Neural cell (in vitro differentiated cells): ENCODE data around the gene GTPBP3. TPM values are rescaled to one million over a fixed set of nuclear protein-coding genes. Genes with fewer than 3 reads are reported as not detected.

ENCODE experiments used
- H2AFZ ChIP-seq: fragments of 200-600, 300-800 bp; sonication (generic), shearing (Covaris generic); 2 replicates; pipeline ENCODE4 v1.6.0; 2014; ENCODE audit warnings: low read depth, mild to moderate bottlenecking, antibody characterized with exemption, low read length, moderate library complexity
- H3F3A ChIP-seq: fragments of 200-600 bp; shearing (Covaris generic); 2 replicates; pipeline ENCODE4 v1.6.1; 2016; ENCODE audit warnings: mild to moderate bottlenecking, moderate library complexity, mixed read lengths, antibody characterized with exemption, low read length; ENCODE audit not compliant: insufficient read depth, poor library complexity, severe bottlenecking
- H3K27ac ChIP-seq: fragments of 200-600, 300-800 bp; sonication (generic), shearing (Covaris generic); 2 replicates; pipeline ENCODE4 v1.5.1; 2014; ENCODE audit warnings: mild to moderate bottlenecking, low read length, moderate library complexity
- H3K27me3 ChIP-seq: fragments of 300-800, 200-600 bp; sonication (generic), shearing (Covaris generic); 2 replicates; pipeline ENCODE4 v1.6.0; 2014; ENCODE audit warnings: mild to moderate bottlenecking, low read depth, low read length, moderate library complexity; ENCODE audit not compliant: insufficient read depth
- H3K36me3 ChIP-seq: fragments of 300-800, 200-600 bp; sonication (generic), shearing (Covaris generic); 2 replicates; pipeline ENCODE4 v1.5.1; 2014; ENCODE audit warnings: mild to moderate bottlenecking, antibody characterized with exemption, low read length, moderate library complexity; ENCODE audit not compliant: insufficient read depth
- H3K4me2 ChIP-seq: fragments of 300-800, 200-600 bp; sonication (generic), shearing (Covaris generic); 2 replicates; pipeline ENCODE4 v1.6.0; 2014; ENCODE audit warnings: mild to moderate bottlenecking, low read length
- H3K4me3 ChIP-seq: fragments of 300-800, 200-600 bp; sonication (generic), shearing (Covaris generic); 2 replicates; pipeline ENCODE4 v1.5.1; 2014; ENCODE audit warnings: mild to moderate bottlenecking, low read length, moderate library complexity
- H3K79me2 ChIP-seq: fragments of 200-600 bp; shearing (Covaris generic); replicated peaks from 2 replicates; pipeline ENCODE4 v1.6.0; 2014; ENCODE audit warnings: mild to moderate bottlenecking, low read length, moderate library complexity; ENCODE audit not compliant: insufficient read depth
- H3K9ac ChIP-seq: fragments of 300-800, 200-600 bp; sonication (generic), shearing (Covaris generic); 2 replicates; pipeline ENCODE4 v1.6.1; 2016; ENCODE audit warnings: mild to moderate bottlenecking, low read length, mixed read lengths
- H3K9me2 ChIP-seq: fragments of 200-600 bp; shearing (Covaris generic); 2 replicates; pipeline ENCODE4 v1.6.1; 2016; ENCODE audit warnings: mild to moderate bottlenecking, low read length, mixed read lengths; ENCODE audit not compliant: insufficient read depth
- H3K9me3 ChIP-seq: fragments of 200-600, 300-800 bp; sonication (generic), shearing (Covaris generic); 2 replicates; pipeline ENCODE4 v1.6.1; 2016; ENCODE audit warnings: mild to moderate bottlenecking, mixed run types, low read length, moderate library complexity, mixed read lengths
- H4K20me1 ChIP-seq: fragments of 200-600 bp; shearing (Covaris generic); 2 replicates; pipeline ENCODE4 v1.6.1; 2016; ENCODE audit warnings: mild to moderate bottlenecking, mixed run types; ENCODE audit not compliant: insufficient read depth
- CTCF ChIP-seq: fragments of 450-650 bp; IDR thresholded peaks from 2 replicates; pipeline ENCODE4 v1.5.1; 2014; ENCODE audit warnings: antibody characterized with exemption, mild to moderate bottlenecking, moderate library complexity; ENCODE audit not compliant: poor library complexity, severe bottlenecking
- EP300 ChIP-seq: fragments of 450-650 bp; conservative IDR thresholded peaks from 2 replicates; pipeline ENCODE4 v1.6.1; 2014; ENCODE audit warnings: antibody characterized with exemption, mild to moderate bottlenecking, moderate library complexity; ENCODE audit not compliant: poor library complexity, severe bottlenecking
- EZH2 ChIP-seq: fragments of 200-600, 300-800 bp; shearing (Covaris generic), sonication (generic); IDR thresholded peaks from 2 replicates; pipeline ENCODE4 v1.6.1; 2014; ENCODE audit warnings: antibody characterized with exemption, low read length, borderline replicate concordance, mild to moderate bottlenecking; ENCODE audit not compliant: insufficient read depth, poor library complexity, severe bottlenecking
- MXI1 ChIP-seq: fragments of 450-650 bp; conservative IDR thresholded peaks from 2 replicates; pipeline ENCODE4 v1.6.1; 2014; ENCODE audit warnings: antibody characterized with exemption, mild to moderate bottlenecking; ENCODE audit not compliant: poor library complexity, severe bottlenecking
- POLR2AphosphoS5 ChIP-seq: IDR thresholded peaks from 2 replicates; pipeline ENCODE4 v1.6.1; 2012
- RAD21 ChIP-seq: fragments of 450-650 bp; conservative IDR thresholded peaks from 2 replicates; pipeline ENCODE4 v1.6.1; 2014; ENCODE audit warnings: antibody characterized with exemption, mild to moderate bottlenecking, moderate library complexity
- REST ChIP-seq: IDR thresholded peaks from 2 replicates; pipeline ENCODE4 v1.6.1; 2012; ENCODE audit warnings: borderline replicate concordance
- SMC3 ChIP-seq: fragments of 450-650 bp; conservative IDR thresholded peaks from 2 replicates; pipeline ENCODE4 v1.6.1; 2014; ENCODE audit warnings: antibody characterized with exemption, mild to moderate bottlenecking, moderate library complexity; ENCODE audit not compliant: poor library complexity
- TAF1 ChIP-seq: IDR thresholded peaks from 2 replicates; pipeline ENCODE4 v1.6.1; 2012; ENCODE audit warnings: low read depth
- polyA plus RNA-seq: library from polyadenylated mRNA; depleted of rRNA; stranded (reverse); fragments of >200 nt; gene quantifications from 2 replicates; pipeline ENCODE4 v1.2.3, GENCODE V29; 2014

GTPBP3 gene
- polyA plus RNA-seq, 1 donor from 2014 or later: 25.6 TPM

- H3K9me2 ChIP-seq: no peaks in the 10 kb centered on the region
- H3F3A ChIP-seq: no peaks in the 10 kb centered on the region
- H3K9ac ChIP-seq: no peak within 1 kb of the TSS
- no peak within 1 kb of the TSS for H3K27ac ChIP-seq
- no peak within 1 kb of the TSS for H2AFZ ChIP-seq
- no peaks in the 10 kb centered on the region for H3K36me3 ChIP-seq
- no peaks in the 10 kb centered on the region for H3K79me2 ChIP-seq
- TF ChIP-seq REST (no peak), EZH2 (no peak), EP300 (no peak), RAD21 (no peak), MXI1 (no peak), SMC3 (no peak), POLR2AphosphoS5 (no peak), TAF1 (no peak), CTCF (no peak)
- H3K4me3 ChIP-seq: no peak within 1 kb of the TSS
- H4K20me1 ChIP-seq: no peaks in the 10 kb centered on the region
- H3K27me3 ChIP-seq: no peaks in the 10 kb centered on the region
- no peaks in the 10 kb centered on the region for H3K9me3 ChIP-seq
- H3K4me2 ChIP-seq: no peak within 1 kb of the TSS
These were observed 39.7 kb downstream of the GTPBP3 start, which contains the start of gene PLVAP for GRCh38 chr19:17376935-17377600. Gene PLVAP (minus strand): TSS chr19:17377342. CDS start chr19:17377288, 54 bp downstream.

- Histone ChIP-seq H3K4me2 (no peak overlapping the region), H3K9ac (no peak overlapping the region), H3K36me3 (no peaks in the 10 kb centered on the region), H3K27ac (no peak overlapping the region), H3K9me2 (no peaks in the 10 kb centered on the region), H3K4me3 (no peak overlapping the region), H3F3A (no peaks in the 10 kb centered on the region), H3K27me3 (no peaks in the 10 kb centered on the region), H3K9me3 (no peaks in the 10 kb centered on the region), H4K20me1 (no peaks in the 10 kb centered on the region), H3K79me2 (no peaks in the 10 kb centered on the region), H2AFZ (no peak overlapping the region)
- TF ChIP-seq POLR2AphosphoS5 (no peak), MXI1 (no peak), RAD21 (no peak), EP300 (no peak), SMC3 (no peak), EZH2 (no peak), CTCF (no peak), TAF1 (no peak), REST (no peak)
These were observed 40.9 kb downstream of the GTPBP3 start for GRCh38 chr19:17378271-17378670.
